Stimulated activated CD4-positive, alpha-beta T cell treated with anti-CD3 and anti-CD28 coated beads, Interleukin-1b, Interleukin-23, amount 100 ng/mL, for 48 hours (primary cell): ENCODE data around the gene OVCH1.
"Not testable (repeated sequence)": the region's sequence is repeated elsewhere in the genome, so short reads cannot be mapped to it uniquely, and the experiment has no call there.

Experiments used
- DNase-seq: peaks from one replicate; pipeline ENCODE4 v3.0.0-alpha.2; 2020

OVCH1 gene

GRCh38 chr12:29396774-29397173 lies 100.7 kb downstream of the OVCH1 start:
- DNase-seq = no peak

DNA sequence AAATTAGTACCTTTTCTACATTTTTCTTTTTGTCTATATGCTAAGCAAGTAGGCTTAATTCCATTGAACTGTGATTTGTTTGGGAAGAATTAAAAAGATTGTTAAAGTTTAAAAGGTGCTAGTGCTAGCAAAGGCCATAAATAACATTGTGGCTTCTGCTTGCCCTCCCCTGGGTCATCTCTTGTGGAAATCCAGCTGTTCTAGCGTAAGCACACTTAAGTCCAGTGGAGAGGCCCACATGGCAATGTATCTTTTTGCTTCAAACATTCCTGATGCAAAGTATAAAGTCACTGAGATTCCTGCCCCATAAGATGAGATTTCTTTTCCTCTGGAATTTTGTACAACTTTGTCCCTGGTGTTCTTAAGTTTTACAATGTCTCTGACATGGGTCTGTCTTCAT lies 102.1 kb downstream of the OVCH1 start:
- DNase-seq = no peak

DNA sequence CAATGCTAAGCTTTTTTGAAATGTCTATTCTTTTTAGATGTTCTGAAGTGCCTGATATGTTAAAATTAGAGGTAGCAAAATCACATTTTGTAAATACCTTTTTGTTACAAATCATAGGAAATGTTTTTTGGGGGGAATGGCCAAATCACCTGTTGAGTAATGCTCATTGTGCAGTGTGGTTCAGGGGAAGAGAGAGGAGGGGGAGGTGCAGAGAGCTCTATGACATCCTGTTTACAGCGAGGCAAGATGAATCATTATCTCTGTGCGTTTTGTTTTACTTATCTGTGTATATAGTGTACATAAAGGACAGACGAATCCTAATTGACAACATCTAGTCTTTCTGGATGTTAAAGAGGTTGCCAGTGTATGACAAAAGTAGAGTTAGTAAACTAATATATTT lies 107.1 kb downstream of the OVCH1 start:
- peak; percentile 23 for DNase-seq

DNA sequence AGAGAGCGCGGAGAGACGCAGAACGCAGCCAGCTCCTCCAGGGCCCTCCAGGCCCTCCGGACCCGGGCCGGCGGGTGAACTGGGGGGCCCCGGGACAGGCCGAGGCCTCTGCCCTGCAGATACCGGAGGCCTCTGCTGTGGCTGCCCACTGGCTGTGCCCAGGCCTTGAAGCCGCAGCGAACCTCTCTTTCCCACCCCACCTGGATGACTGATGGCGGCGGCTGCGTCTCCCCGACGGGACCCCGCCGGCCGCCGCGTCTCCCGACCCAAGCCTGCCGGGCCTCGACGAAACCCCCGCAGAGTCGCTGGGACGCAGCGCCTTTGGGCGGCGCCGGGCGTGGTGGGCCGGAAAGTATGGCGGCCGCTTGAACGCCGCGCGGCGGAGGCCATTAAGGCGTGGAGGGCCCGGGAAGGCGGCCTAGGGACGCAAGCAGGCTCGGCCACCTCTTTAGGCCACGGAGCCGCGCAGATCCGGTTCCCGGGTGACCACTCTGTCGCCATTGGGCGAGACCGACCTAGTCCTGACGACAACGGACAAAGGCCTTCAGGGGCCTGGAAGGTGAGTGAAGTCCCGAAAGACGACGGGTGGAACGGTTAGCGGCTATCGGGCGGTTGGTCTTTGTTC lies 108.1 kb downstream of the OVCH1 start:
- no peak for DNase-seq

- not testable (repeated sequence) for DNase-seq
Measured at GRCh38 chr12:29386084-29386680, 111.3 kb downstream of the OVCH1 start.

- DNase-seq = not testable (repeated sequence)
Measured at GRCh38 chr12:29385194-29385593, 112.3 kb downstream of the OVCH1 start.

GRCh38 chr12:29382251-29382650 lies 115.2 kb downstream of the OVCH1 start:
- DNase-seq = no peak

DNA sequence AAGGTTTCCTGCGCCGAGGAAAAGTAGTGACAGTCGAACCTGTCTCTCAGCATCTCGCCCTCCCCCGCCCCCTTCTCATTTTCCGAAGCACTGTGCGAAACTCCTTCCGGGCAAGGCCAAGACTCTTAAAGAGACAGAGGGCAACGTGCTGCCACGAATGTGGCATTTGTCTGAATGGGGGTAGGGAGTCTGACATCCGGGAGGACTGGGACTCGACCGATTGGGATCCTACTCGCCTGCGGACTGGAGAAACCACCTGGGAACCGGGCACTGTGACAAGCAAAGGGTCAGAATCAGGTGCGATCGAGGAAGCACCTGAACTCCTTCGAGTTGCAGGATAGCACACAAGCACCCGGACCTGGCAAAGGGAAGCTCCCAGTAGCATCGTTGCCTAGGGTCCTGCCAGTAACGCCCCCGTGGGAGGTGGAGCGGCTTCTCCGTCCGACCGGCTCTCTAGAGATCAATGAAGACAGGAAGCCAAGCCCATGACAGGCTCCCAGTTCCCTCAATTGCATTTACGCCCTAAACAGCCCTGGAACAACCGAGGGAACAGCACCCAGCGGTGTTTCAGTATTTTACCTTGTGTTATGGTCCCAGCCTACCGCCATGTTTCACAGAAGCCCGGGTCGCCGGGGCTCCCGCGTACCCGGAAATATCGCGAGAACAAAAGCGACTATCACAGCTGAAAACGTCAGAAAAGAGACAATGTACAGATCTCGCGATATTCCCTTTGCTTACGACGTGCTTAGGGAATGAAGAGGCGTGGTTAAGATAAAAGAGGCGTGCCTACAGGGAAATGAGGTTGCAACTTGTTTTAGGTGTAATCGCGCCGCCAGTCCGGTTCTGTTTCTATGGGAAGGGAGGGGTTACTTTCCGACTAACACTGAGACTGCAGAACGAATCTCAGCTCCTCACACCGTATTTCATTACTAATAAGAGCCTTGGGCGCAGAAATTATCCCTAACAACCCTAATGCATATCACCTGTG lies 116.7 kb downstream of the OVCH1 start, which contains the start of gene ERGIC2:
Gene ERGIC2 (minus strand): TSS at position 637 of the 988 bp plus-strand sequence. CDS start 9,539 bp downstream, outside the sequence.
- peak; percentile 91 for DNase-seq
